AG09319 (cell line): ENCODE results near the gene STK32C.
"Not testable (repeated sequence)": the region's sequence is repeated elsewhere in the genome, so short reads cannot be mapped to it uniquely, and the experiment has no call there.

Experiments
- DNase-seq: peaks from one replicate; pipeline ENCODE4 v3.0.0-alpha.2; 2010; ENCODE audit warnings: low read depth; ENCODE audit errors: extremely low read depth
- TF ChIP-seq, protein P1 (sequence below): IDR thresholded peaks from 2 replicates; pipeline ENCODE4 v1.5.1; 2011; ENCODE audit warnings: low read depth, mild to moderate bottlenecking, inconsistent platforms, low read length, moderate library complexity

The STK32C gene

GRCh38 chr10:132272231-132272971 is 35.3 kb downstream of the STK32C start:
- TF ChIP-seq, protein P1, sequence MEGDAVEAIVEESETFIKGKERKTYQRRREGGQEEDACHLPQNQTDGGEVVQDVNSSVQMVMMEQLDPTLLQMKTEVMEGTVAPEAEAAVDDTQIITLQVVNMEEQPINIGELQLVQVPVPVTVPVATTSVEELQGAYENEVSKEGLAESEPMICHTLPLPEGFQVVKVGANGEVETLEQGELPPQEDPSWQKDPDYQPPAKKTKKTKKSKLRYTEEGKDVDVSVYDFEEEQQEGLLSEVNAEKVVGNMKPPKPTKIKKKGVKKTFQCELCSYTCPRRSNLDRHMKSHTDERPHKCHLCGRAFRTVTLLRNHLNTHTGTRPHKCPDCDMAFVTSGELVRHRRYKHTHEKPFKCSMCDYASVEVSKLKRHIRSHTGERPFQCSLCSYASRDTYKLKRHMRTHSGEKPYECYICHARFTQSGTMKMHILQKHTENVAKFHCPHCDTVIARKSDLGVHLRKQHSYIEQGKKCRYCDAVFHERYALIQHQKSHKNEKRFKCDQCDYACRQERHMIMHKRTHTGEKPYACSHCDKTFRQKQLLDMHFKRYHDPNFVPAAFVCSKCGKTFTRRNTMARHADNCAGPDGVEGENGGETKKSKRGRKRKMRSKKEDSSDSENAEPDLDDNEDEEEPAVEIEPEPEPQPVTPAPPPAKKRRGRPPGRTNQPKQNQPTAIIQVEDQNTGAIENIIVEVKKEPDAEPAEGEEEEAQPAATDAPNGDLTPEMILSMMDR = no peak
- peak; percentile 14 for DNase-seq

- TF ChIP-seq, protein P1 = no peak
- DNase-seq = no peak
Observed at GRCh38 chr10:132271458-132272230, 36.1 kb downstream of the STK32C start.

- no peak for DNase-seq
- TF ChIP-seq, protein P1 = no peak
Observed at GRCh38 chr10:132270721-132271457, 36.9 kb downstream of the STK32C start.

DNA sequence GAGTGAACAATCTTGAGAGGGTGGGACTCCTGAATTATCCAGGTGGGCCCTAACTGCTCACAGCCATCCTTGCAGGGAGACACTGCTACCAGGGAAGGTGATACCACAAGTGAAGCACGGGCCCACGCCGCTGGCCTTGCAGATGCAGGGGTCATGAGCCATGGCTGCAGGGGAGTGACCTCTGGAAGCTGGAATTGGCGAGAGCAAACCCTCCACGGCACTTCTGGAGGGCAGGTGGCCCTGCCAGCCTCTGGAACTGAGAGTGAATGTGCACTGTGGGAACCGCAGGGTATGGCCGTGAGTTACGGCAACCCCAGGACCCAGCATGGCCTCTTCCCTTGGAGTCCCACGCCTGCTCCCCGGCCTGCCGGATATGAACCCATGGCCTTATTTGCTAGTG is 37.5 kb downstream of the STK32C start:
- TF ChIP-seq, protein P1 = no peak
- DNase-seq = no peak

- no peak for DNase-seq
- TF ChIP-seq, protein P1 = no peak
Observed at GRCh38 chr10:132269266-132270230, 38.2 kb downstream of the STK32C start.

DNA sequence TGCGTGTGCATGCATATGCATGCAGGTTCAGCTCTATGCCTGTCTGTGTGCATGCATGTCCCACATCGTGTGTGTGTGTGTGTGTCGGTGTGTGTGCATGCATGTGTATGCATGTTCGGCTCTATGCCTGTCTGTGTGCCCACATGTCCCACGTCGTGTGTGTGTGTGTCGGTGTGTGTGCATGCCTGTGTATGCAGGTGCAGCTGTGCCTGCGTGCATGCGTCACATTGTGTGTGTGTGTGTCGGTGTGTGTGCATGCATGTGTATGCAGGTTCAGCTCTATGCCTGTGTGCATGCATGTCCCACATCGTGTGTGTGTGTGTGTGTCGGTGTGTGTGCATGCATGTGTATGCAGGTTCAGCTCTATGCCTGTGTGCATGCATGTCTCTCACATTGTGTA is 39.8 kb downstream of the STK32C start:
- DNase-seq = not testable (repeated sequence)
